ENCODE data around the gene FGF13. TPM values are rescaled to one million over a fixed set of nuclear protein-coding genes. Genes with fewer than 3 reads are reported as not detected.

FGF13 gene
- total and polyA plus RNA-seq, 2 of the 13 experiments (the other 11 are each of a cell fraction or from before 2014, with no cell fraction given) = 0.09 to 0.33 TPM

DNA sequence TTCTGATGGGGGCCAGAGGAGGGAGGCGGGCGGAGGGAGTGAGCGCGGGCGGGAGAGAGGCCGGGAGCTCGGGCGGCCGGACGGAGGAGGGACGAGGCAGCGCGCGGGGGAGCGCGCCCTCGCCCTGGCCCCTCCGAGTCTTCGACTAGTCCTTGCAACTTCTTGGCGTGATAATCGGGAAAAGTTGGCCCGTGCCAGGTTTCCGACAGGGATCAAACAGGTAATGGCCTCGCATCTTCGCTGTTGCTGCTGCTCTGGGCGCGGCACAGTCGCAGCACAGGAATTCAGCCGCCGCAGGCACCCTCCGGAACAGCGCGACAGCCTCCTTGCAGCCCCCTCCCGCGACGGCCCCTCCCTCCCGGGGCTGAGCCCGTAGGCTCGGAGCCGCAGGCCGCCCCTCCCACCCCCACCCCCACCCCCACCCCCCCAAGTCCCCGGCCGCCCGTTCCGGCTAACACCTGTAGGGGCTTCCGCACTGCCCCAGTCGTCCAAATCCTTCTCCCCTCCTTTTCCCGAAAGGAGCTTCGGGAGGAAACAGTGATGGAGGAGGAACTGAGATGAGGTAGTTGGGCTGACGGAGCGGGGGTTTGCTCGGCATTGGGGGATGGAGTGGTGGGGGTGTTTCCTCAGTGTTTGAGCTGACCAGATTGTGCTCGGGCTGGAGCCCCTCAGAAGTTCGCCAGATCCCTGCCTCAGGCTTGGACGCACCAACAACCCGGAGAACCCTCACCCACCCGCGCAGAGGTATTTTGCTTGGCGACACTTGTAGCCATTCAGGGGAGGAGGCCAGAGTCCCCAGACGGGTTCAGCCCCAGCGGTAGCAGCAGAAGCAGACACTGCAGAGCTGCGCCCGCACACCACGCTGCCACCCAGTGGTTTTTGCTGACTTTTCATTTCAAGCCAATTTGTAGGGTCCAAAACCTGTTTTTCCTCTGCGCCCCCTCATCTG lies at the start of gene FGF13 (continued):
- TF ChIP-seq, protein P1, sequence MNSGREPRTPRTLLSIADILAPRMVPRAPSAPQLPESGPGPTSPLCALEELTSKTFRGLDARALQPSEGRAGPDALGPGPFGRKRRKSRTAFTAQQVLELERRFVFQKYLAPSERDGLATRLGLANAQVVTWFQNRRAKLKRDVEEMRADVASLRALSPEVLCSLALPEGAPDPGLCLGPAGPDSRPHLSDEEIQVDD (CRISPR knock-in tag; IDR thresholded peaks at IDR 0.05; ENCODE audit: borderline replicate concordance) = no peak
- TF ChIP-seq, protein P2, sequence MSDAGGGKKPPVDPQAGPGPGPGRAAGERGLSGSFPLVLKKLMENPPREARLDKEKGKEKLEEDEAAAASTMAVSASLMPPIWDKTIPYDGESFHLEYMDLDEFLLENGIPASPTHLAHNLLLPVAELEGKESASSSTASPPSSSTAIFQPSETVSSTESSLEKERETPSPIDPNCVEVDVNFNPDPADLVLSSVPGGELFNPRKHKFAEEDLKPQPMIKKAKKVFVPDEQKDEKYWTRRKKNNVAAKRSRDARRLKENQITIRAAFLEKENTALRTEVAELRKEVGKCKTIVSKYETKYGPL (CRISPR knock-in tag; IDR thresholded peaks at IDR 0.05) = no peak
- TF ChIP-seq MAFK (conservative IDR thresholded peaks at IDR 0.05 in 1 of 2, IDR thresholded peaks at IDR 0.05 in 1 of 2; ENCODE audit: low read length in 2 of 2) (peak; percentile 71 to 85), NRL (CRISPR knock-in tag; IDR thresholded peaks at IDR 0.05; ENCODE audit: borderline replicate concordance) (no peak), CHD4 (IDR thresholded peaks at IDR 0.05; ENCODE audit: borderline replicate concordance, low read length) (no peak), NR3C1 (CRISPR knock-in tag; IDR thresholded peaks at IDR 0.05) (no peak), HNRNPK (IDR thresholded peaks at IDR 0.05; ENCODE audit: low read depth, low read length, poor library complexity, severe bottlenecking) (no peak), HHEX (CRISPR knock-in tag; IDR thresholded peaks at IDR 0.05) (no peak), ARNT2 (CRISPR knock-in tag; IDR thresholded peaks at IDR 0.05; ENCODE audit: low read depth) (no peak), GATAD1 (CRISPR knock-in tag; IDR thresholded peaks at IDR 0.05) (no peak), ZFP41 (CRISPR knock-in tag; IDR thresholded peaks at IDR 0.05; ENCODE audit: borderline replicate concordance) (no peak), PHF5A (CRISPR knock-in tag; IDR thresholded peaks at IDR 0.05; ENCODE audit: low read depth, unreplicated experiment) (no peak)
- TF ChIP-seq, protein P3, sequence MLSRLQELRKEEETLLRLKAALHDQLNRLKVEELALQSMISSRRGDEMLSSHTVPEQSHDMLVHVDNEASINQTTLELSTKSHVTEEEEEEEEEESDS (CRISPR knock-in tag; IDR thresholded peaks at IDR 0.05; ENCODE audit: borderline replicate concordance) = no peak
- TF ChIP-seq, protein P4, sequence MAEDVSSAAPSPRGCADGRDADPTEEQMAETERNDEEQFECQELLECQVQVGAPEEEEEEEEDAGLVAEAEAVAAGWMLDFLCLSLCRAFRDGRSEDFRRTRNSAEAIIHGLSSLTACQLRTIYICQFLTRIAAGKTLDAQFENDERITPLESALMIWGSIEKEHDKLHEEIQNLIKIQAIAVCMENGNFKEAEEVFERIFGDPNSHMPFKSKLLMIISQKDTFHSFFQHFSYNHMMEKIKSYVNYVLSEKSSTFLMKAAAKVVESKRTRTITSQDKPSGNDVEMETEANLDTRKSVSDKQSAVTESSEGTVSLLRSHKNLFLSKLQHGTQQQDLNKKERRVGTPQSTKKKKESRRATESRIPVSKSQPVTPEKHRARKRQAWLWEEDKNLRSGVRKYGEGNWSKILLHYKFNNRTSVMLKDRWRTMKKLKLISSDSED (CRISPR knock-in tag; IDR thresholded peaks at IDR 0.05) = no peak
- TF ChIP-seq, protein P5, sequence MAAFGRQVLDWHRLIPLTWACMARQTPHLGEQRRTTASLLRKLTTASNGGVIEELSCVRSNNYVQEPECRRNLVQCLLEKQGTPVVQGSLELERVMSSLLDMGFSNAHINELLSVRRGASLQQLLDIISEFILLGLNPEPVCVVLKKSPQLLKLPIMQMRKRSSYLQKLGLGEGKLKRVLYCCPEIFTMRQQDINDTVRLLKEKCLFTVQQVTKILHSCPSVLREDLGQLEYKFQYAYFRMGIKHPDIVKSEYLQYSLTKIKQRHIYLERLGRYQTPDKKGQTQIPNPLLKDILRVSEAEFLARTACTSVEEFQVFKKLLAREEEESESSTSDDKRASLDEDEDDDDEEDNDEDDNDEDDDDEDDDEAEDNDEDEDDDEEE (CRISPR knock-in tag; IDR thresholded peaks at IDR 0.05) = no peak
- TF ChIP-seq, protein P6, sequence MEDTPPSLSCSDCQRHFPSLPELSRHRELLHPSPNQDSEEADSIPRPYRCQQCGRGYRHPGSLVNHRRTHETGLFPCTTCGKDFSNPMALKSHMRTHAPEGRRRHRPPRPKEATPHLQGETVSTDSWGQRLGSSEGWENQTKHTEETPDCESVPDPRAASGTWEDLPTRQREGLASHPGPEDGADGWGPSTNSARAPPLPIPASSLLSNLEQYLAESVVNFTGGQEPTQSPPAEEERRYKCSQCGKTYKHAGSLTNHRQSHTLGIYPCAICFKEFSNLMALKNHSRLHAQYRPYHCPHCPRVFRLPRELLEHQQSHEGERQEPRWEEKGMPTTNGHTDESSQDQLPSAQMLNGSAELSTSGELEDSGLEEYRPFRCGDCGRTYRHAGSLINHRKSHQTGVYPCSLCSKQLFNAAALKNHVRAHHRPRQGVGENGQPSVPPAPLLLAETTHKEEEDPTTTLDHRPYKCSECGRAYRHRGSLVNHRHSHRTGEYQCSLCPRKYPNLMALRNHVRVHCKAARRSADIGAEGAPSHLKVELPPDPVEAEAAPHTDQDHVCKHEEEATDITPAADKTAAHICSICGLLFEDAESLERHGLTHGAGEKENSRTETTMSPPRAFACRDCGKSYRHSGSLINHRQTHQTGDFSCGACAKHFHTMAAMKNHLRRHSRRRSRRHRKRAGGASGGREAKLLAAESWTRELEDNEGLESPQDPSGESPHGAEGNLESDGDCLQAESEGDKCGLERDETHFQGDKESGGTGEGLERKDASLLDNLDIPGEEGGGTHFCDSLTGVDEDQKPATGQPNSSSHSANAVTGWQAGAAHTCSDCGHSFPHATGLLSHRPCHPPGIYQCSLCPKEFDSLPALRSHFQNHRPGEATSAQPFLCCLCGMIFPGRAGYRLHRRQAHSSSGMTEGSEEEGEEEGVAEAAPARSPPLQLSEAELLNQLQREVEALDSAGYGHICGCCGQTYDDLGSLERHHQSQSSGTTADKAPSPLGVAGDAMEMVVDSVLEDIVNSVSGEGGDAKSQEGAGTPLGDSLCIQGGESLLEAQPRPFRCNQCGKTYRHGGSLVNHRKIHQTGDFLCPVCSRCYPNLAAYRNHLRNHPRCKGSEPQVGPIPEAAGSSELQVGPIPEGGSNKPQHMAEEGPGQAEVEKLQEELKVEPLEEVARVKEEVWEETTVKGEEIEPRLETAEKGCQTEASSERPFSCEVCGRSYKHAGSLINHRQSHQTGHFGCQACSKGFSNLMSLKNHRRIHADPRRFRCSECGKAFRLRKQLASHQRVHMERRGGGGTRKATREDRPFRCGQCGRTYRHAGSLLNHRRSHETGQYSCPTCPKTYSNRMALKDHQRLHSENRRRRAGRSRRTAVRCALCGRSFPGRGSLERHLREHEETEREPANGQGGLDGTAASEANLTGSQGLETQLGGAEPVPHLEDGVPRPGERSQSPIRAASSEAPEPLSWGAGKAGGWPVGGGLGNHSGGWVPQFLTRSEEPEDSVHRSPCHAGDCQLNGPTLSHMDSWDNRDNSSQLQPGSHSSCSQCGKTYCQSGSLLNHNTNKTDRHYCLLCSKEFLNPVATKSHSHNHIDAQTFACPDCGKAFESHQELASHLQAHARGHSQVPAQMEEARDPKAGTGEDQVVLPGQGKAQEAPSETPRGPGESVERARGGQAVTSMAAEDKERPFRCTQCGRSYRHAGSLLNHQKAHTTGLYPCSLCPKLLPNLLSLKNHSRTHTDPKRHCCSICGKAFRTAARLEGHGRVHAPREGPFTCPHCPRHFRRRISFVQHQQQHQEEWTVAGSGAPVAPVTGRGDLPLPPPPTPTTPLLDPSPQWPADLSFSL (CRISPR knock-in tag; IDR thresholded peaks at IDR 0.05) = no peak

Measured in HepG2 (cell line).